Endometrium (tissue), 2 donors: ENCODE measurements around the gene GP2.

ENCODE experiments used
- FAIRE-seq: peaks from 2 replicates; lab custom pipeline; 2012; peaks lifted over from hg19 to GRCh38; lab: Jason Lieb, UNC
- donor health status: control.
- donor health status: control.

The GP2 gene

DNA sequence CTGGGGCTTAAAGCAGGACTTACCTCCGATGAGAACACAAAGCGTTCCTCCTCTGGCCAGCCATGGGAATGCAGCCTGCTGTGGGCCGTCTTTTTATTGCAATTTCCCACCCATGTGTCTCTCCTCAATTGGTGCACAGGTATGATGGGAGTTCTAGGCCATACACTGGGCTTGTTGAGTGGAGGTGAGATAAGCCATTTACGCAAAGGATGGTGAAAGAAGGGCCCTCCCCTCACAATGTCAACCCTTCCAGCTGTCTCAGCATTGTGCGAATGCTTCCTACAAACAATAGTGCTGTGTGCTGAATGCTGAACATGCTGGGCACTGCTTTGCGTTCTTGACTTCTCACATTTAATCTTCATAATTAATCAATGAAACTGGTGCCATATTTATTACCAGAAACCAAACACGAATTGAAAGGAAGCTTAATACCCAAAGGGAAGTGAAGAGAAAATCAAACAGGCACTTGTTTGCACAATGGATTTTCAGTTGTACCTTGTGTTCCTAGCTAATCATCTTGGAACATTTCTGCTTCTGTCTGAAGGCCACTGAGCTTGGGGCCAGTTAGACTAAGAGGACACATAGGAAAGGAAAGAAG, at the start of gene GP2:
GP2 (minus strand) TSS at position 70 of the 598 bp plus-strand sequence. CDS start 1,082 bp downstream, outside the sequence.
- no peak for FAIRE-seq

DNA sequence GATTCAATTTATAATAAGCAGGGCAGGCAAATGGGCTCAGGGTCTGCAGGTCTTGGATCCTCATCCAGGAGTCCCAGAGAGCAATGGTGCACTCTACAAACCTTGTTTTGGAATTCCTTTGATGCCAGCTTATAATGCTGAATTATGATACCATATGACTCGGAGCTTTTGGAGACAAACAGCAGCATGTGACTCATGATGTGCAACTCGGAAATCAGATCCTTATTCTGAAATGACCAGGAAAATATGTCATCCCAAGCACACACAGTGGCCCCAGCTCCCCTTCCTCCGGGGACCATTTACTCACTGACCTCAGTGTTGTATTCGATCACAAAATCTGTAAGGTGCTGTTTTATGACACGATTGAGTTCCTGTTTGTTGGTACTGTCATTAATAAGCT, 45.4 kb upstream of the GP2 start:
- FAIRE-seq = no peak

GRCh38 chr16:20369452-20370054, 42.2 kb upstream of the GP2 start:
- no peak for FAIRE-seq

DNA sequence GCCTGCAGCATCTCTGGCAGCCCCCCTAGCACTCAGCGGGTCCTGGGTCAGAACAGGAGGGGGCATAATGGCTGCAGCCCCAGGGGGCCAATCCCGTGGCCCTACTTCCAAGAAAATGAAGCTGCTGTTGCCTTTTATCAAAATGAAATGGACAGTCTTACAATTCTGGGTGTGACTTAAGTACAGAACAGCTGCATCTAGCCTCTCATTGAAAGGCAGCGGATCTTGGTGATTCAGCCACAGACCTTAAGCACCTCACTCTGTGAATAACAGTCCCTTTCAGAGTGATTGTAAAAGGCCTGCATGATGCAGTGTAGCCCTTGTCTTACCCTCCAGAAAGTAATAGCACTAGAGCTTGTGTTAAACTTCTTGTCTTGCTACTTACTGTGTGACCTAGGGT, 36.7 kb upstream of the GP2 start:
- no peak for FAIRE-seq

- FAIRE-seq = no peak
Observed at GRCh38 chr16:20363191-20363590, 35.9 kb upstream of the GP2 start.

DNA sequence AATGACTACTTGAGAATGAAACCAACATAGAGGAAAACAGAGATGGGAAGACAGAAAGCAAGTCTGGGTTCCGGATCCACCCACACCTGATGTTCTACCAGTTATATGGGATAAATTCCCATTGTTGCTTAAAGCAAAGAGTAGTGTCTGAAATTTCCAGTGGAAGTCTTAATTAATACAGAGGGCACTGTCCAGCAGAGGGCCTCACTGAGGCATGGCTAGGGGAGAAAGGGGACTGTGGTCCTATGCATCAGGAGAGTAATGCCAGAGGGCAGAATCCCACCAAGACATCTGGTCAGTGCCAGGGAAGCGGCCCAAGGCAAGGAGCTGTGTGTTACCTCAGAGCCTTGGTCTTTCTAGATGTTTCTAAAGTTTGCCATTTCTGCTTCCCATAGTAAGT, 32.7 kb upstream of the GP2 start:
- FAIRE-seq = no peak

DNA sequence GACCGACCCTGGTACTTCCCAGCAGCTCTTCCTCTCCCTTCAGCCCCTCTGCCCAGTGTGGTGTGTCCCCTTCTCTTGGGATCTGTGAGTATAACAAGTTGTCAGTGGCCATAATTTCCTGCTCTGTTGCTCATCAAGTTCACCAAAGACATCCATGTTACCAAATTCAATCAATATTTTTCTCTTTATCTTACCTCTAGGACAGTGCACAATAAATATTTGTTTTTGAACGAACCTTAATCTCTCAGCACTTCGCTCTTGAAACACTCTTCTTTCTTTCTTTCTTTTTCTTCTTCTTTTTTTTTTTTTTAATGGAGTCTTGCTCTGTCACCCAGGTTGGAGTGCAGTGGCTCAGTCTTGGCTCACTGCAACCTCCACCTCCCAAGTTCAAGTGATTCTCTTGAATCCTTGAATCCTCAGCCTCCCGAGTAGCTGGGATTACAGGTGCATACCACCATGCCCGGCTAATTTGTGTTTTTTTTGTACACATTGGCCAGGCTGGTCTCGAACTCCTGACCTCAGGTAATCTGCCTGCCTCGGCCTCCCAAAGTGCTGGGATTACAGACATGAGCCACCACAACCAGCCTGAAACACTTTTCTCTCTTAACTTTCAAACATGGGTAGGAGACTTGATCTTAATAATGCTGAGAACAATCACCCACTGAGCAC, 27.9 kb upstream of the GP2 start:
- FAIRE-seq = no peak

- no peak for FAIRE-seq
Observed at GRCh38 chr16:20353379-20353778, 26.1 kb upstream of the GP2 start.

DNA sequence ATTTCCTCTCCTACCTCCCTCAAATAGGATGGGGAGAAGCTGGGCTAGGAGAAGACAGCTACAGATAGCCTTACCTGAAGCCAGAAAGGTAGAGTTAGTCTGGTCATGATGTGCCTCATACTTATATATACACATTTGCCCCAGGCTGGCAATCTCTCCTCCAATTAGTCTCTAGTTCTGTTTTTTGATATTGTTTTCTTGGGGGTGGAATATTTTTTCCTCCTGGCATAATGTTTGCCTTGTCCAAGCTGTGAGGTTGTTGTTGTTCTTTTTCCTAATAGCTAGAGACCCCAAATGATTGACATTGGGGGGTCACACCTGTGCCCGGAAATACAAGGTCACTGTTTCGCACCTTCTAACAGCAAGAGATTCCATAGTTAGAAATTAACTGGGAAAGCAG, 25.3 kb upstream of the GP2 start, which contains the start of gene UMOD:
UMOD (minus strand) TSS at position 101 of the 400 bp plus-strand sequence. CDS start 1,978 bp downstream, outside the sequence.
- FAIRE-seq = no peak

DNA sequence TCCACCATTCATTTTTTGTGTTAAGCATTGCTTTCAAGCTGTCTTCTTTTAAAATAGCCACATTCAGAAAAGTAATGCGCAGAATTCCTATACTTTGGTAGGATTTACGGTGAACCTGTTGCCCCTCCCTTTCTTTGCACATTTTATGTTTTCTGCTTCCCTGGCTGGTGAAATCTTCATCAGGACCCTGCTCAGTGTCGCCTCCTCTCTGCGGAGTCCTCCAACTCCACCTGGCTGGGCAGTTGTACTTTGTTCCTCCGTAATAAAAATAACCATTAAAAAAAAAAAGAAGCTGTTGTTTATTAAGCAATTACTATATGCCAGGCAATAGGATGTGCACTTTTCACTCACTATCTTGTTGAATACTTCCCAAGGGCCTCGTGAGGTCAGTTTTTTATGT, 22.3 kb upstream of the GP2 start:
- no peak for FAIRE-seq

GRCh38 chr16:20348365-20349185, 21.3 kb upstream of the GP2 start:
- FAIRE-seq = no peak

DNA sequence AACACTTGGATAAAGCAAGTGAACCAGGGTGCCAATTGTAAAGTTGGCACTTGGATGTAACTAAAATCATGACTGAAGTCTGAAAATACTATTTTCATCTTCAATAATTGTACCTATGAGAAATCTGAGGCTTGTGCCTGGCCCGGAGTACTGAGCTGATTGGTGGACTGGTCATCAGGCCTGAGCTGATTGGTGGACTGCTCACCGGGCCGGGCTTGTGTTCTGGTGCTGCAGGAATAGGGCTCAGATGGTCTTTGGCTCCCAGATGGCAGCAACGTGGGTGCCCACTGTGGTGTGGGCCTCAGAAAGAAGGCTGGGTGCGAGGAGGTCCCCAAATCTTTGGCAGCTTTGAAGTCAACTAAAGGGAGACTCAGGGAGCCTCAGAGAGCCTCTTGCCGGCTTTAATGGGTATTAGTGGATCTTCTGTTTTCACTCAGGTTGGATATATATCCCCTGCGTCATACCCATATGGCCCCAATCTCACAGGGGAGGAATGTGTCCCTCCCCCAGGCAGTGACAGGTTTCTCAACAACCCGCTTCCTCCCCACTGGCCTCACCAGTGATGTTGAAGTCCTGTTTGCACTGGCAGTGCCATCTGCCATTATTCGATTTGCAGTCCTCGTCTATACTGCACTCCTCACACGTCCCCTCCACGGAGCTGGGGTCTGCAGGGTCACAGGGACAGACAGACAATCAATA, 20.5 kb upstream of the GP2 start:
- FAIRE-seq = no peak

- FAIRE-seq = no peak
Observed at GRCh38 chr16:20344611-20345010, 17.3 kb upstream of the GP2 start.

DNA sequence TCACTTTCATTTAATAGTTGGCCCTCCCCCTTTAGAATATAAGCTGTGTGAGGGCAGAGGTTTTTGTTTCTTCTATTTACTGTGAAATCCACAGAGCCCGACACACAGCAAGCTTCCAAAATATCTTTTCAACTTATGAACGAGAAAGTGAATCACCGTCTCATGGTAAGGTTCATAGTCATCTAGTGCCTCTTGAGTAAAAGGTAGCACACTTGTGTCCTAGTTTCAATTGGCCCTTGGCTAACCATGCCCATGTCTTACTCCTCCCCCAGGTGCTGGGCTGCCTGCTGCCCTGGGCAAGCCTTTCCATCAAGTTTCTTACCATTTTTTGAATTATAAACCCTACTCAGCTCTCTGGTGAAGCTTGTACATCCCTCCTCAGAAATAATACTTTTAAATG, 12.4 kb upstream of the GP2 start:
- no peak for FAIRE-seq

DNA sequence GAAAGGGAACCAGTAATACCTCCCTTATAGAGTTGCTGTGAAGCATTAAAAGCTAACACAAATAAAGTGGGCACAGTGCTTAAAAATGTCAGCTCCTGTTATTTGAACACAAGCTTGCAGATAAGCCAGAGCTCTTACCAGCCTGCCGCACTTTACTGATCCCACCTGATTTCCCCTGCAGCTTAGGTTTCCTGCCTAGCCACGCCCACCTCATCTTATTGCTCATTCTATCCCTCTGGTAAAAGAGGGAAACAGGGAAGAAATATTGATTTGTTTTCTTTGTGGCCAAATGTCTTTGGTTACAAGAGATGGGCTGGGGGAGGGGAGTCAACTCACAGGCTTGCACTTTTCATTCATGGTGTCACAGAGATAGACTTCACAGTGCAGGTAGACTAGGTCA, 9.6 kb upstream of the GP2 start:
- no peak for FAIRE-seq

- no peak for FAIRE-seq
Observed at GRCh38 chr16:20334396-20334795, 7.1 kb upstream of the GP2 start.

GRCh38 chr16:20333120-20333519, 5.8 kb upstream of the GP2 start:
- no peak for FAIRE-seq

- no peak for FAIRE-seq
Observed at GRCh38 chr16:20332411-20332810, 5.1 kb upstream of the GP2 start.

DNA sequence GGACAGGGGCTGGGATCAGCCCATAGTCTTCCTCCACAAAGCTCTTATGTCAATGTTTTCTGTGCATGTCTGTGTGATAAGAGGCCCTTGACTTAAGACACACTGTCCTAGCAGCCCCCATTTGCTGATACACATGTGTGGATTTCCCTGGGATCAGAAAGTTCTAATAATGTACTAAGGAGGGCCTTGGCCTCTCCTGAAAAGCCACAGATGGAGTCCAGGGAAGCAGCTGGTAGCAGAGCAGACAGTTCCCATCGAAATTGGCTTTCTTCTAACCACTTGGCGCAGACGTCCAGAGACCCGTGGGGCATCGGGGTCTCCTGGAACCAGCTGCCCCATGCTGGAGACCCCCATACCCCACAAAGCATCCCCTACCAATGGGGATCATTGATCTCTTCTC, 4.3 kb upstream of the GP2 start:
- no peak for FAIRE-seq

GRCh38 chr16:20329392-20330138, 2.3 kb upstream of the GP2 start:
- FAIRE-seq = no peak

DNA sequence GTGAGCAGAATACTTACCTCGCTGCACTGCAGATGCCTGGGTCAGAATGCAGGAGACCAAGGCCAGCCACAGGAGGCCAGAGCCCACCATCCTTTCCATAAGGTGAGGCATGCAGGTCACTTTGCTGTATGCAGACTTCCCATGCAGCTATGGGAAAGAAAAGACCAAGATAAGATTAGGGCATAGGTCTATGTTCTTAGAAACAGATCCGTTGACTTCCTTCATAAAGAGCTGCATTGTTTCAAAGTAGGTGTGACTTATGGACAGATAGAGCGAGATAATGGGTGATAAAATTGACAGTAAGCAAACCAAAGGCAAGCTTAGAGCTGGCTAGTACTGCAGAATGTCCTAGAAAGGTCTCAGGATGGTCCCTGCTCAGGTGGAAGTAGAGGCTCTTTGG, 992 bp downstream of the GP2 start:
- no peak for FAIRE-seq
